Fibroblast of villous mesenchyme (primary cell): ENCODE measurements around the gene WDR44. TPM values are rescaled to one million over a fixed set of nuclear protein-coding genes. Genes with fewer than 3 reads are reported as not detected.
A peak's percentile ranks its signal among the peaks of the same experiment; 100 is the strongest.

Source experiments
- DNase-seq: peaks from one replicate; pipeline ENCODE4 v3.0.0-alpha.2; 2010; ENCODE audit warnings: low read depth
- H3K4me3 ChIP-seq: 2 replicates; pipeline ENCODE4 v1.5.1; 2011; ENCODE audit warnings: low read depth, mild to moderate bottlenecking, low read length
- total RNA-seq: library from RNA; depleted of rRNA; stranded (reverse); fragments of >200 nt; gene quantifications from 2 replicates; pipeline ENCODE4 v1.2.3, GENCODE V29; 2012
- TF ChIP-seq, protein P1 (sequence below): IDR thresholded peaks from 2 replicates; pipeline ENCODE4 v1.5.1; 2012; ENCODE audit warnings: low read depth, mild to moderate bottlenecking, low read length; ENCODE audit not compliant: insufficient read depth

The WDR44 gene
- total RNA-seq, 1 donor = 28.9 TPM

DNA sequence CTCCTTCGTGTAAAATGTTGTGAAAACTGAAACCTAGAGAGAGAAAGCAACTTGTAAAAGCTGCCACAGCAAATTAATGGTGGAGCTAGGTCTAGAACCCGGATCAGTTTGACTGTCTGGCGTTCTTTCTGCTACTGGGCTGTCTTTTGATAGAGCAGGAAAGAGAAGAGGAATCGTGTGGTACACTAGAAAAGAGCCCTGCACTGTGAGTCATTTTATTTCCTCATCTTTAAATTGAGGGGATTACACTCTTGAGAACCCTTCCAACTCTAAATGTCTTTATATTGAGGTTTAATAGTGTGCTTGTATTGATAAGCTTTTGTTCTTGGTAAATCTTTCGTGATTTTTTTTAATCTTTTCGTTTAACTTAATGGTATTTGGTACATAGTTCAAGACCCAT, 4.3 kb downstream of the WDR44 start:
- TF ChIP-seq, protein P1, sequence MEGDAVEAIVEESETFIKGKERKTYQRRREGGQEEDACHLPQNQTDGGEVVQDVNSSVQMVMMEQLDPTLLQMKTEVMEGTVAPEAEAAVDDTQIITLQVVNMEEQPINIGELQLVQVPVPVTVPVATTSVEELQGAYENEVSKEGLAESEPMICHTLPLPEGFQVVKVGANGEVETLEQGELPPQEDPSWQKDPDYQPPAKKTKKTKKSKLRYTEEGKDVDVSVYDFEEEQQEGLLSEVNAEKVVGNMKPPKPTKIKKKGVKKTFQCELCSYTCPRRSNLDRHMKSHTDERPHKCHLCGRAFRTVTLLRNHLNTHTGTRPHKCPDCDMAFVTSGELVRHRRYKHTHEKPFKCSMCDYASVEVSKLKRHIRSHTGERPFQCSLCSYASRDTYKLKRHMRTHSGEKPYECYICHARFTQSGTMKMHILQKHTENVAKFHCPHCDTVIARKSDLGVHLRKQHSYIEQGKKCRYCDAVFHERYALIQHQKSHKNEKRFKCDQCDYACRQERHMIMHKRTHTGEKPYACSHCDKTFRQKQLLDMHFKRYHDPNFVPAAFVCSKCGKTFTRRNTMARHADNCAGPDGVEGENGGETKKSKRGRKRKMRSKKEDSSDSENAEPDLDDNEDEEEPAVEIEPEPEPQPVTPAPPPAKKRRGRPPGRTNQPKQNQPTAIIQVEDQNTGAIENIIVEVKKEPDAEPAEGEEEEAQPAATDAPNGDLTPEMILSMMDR = no peak
- peak overlapping the region; percentile 35 for H3K4me3 ChIP-seq
- DNase-seq = peak; percentile 56

DNA sequence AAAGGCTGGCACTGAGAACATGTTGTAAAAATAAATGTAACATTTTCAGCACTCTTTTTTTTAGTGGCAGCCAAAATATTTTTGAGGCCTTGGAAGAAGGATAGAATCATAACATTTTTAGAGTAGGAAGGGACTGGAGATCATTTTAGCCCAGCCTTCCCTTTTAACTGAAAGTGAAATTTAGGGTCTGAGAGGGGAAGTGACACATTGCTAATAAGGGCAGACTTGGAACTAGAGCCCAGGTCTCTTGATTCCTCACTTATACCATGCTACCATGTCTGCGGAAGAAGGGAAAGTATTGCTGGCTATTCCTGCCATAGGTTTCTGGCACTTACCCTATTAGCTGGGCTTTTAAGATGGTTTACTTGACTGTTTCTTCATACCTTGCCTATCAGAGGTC, 4.8 kb downstream of the WDR44 start:
- no peak overlapping the region for H3K4me3 ChIP-seq
- TF ChIP-seq, protein P1 = no peak
- DNase-seq = no peak

DNA sequence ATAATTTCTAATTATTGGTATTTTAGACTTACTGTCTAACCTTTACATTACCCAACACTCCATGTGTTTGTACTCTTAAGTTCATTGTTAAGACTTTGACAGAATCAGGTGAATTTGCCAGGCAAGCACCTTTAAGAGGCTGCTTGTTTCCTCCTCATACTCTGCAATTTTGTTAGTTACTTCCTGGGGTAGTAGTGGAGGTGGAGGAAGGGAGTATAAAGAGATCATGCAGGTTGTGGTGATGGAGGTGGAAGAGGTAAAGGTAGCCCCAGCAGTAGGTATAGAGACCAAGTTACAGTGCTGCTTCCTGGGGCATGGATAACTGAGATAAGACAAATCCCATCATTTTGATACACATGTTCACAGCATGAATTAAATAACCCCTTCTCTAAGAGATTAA, 6.7 kb downstream of the WDR44 start:
- TF ChIP-seq, protein P1 = no peak

DNA sequence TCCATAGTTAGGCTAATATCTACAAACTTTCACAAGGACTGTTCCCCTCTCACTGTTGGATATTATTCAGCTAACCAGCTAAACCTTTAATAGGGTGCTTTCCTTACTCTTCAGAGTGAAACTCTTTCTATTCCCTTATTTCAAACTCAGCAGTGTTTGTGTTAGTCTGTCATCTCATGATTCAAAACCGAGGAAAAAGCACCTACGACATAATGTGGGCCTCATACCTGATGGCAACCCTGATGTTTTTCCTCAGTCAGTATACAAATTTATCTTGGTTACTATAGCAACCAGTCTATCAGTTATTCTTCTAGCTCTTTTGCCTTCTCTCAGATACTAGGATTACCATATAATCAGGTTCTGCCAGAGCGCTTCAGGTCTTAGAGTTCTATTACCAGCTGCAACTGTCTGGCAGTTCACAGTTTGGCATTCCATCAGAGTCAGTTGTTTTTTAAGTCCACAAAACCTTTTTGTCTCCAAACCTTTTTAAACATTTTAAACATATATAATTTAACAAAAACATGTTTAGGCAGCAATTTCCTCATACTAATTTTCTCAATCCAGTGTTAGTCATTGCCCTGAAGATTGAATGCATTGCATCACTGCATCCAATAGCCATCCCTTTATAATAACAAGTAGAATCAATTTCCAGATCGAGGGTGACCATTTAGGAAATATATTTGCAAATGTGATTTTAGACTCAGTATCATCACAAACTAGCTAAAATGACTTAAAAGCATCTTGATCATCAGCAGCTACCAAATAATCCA, 7.4 kb downstream of the WDR44 start:
- TF ChIP-seq, protein P1 = no peak
- DNase-seq = peak; percentile 20

More for the DNA sequence above, 6.7 kb downstream of the WDR44 start:
- H3K4me3 ChIP-seq = no peak overlapping the region
- no peak for DNase-seq

DNA sequence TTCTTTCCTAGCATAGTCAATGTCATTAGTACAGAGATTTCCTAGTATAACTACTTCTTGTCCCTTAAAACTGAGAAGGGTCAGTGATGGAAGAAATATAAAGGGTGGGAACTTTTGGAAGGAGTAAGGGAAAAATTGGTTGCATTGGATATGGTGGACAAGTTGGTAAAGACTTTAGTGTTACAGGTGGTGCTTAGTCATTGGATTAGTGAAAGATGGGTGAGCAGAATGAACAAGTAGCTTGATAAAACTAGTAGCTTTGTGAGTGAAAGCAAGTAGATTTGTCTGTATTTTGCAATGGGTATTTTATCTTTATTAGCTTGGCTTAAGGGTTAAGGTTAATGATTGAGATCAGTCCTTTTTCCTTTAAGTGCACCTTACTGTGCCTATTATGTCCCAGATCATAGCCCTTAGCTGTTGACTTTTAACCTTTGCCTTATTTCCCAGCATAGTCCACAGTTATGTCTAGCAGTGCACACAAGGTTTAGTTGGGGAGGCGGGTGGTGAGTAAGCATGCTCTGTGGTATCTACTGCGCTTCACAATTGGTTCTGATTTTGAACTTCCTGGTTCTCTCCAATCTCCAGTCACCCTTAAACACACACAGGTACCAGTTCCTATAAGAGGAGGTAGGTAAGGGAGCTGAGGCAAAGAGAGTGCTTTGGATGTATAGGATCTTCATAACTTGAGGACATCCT, 9.5 kb downstream of the WDR44 start:
- no peak for DNase-seq

More for the DNA sequence above, 7.4 kb downstream of the WDR44 start:
- H3K4me3 ChIP-seq = no peak overlapping the region

DNA sequence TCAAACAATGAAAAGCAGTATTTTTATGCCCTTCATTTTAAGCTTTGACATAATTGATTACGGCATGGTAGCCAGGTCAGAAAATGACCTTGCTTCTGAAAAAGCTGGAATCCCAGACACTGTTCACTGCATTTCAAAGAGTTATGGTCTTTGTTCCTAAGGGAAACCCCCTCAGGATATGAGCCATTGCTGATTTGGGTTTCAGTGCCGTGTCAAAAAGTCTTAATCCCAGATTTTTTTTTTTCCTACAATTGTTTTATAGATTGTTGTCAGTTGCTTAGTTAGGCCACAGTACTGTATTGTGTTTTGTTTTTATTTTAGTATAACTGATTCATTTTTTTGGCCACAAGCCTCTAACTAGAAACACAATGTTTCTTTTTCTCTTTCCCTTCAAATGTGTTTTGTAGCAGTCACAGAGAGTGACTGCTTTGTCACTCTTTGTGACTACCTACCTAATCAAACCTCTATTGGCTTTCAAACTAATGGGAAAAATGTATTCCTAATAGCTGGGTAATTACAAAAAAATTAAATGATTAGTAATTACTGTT, 10.3 kb downstream of the WDR44 start:
- H3K4me3 ChIP-seq = no peak overlapping the region
- TF ChIP-seq, protein P1 = no peak
- no peak for DNase-seq

More for the DNA sequence above, 9.5 kb downstream of the WDR44 start:
- H3K4me3 ChIP-seq = no peak overlapping the region
- TF ChIP-seq, protein P1 = no peak
